Testis (tissue), 3 donors: ENCODE results near the gene INTS11. TPM values are rescaled to one million over a fixed set of nuclear protein-coding genes. Genes with fewer than 3 reads are reported as not detected.

Source experiments
- DNase-seq: peaks from one replicate; pipeline ENCODE4 v3.0.0-alpha.2; 2019
- H3K27ac ChIP-seq, 2 donors: fragments of 200-600 bp; sonication (generic); one replicate each; pipeline ENCODE4 v1.5.1; 2019
- H3K27me3 ChIP-seq: fragments of 200-600 bp; sonication (generic); one replicate; pipeline ENCODE4 v1.5.1; 2019
- H3K36me3 ChIP-seq: fragments of 200-600 bp; sonication (generic); one replicate; pipeline ENCODE4 v1.5.1; 2017; ENCODE audit warnings: low read depth; ENCODE audit errors: missing control alignments
- H3K4me1 ChIP-seq: fragments of 200-600 bp; sonication (generic); one replicate; pipeline ENCODE4 v1.5.1; 2019
- H3K4me3 ChIP-seq, 2 donors: fragments of 200-600 bp; sonication (generic); one replicate each; pipeline ENCODE4 v1.5.1; 2017 to 2019
- H3K9me3 ChIP-seq: fragments of 200-600 bp; sonication (generic); one replicate; pipeline ENCODE4 v1.5.1; 2017
- CTCF ChIP-seq, 3 experiments: fragments of 450-650 bp in 2 of 3; fragments of 200-600 bp in 1 of 3; sonication (generic) in 1 of 3; IDR thresholded peaks; one replicate each; pipeline ENCODE4 v1.5.1; 2016 to 2019; ENCODE audit warnings: antibody characterized with exemption in 3 of 3, mild to moderate bottlenecking in 2 of 3, moderate library complexity in 1 of 3
- POLR2A ChIP-seq: fragments of 450-650 bp; IDR thresholded peaks from one replicate; pipeline ENCODE4 v1.6.1; 2017; ENCODE audit warnings: antibody characterized with exemption, mild to moderate bottlenecking, moderate library complexity
- WGBS, 2 donors: methylation state at CpG; one replicate each; pipeline ENCODE4 v1.1.5; 2018; 5-methylcytosine and 5-hydroxymethylcytosine counted together
- intact Hi-C: fragments of 100-400 bp; cut with DNase I; formaldehyde crosslinking; loops from one replicate; pipeline ENCODE4 v1.15.1; 2023; ENCODE audit warnings: low total_unique reads
- polyA plus RNA-seq: library from polyadenylated mRNA; stranded (reverse); fragments of 350-450 nt; fragmentation: Illumina TruSeq; extraction: RNeasy Lipid Tissue Mini Kit (QIAGEN cat#74804); gene quantifications from one replicate; pipeline ENCODE4 v1.2.3, GENCODE V29; 2014; ENCODE audit warnings: low read depth, low replicate concordance; ENCODE audit not compliant: insufficient read depth
- total RNA-seq, 2 donors: library from RNA; depleted of rRNA; stranded (reverse); fragments of >200 nt; gene quantifications; one replicate each; pipeline ENCODE4 v1.2.3, GENCODE V29; 2016

Gene INTS11
- total and polyA plus RNA-seq, 3 donors from 2014 or later, result 213 to 232 (median 220) TPM

GRCh38 chr1:1305300-1306069, 19.0 kb downstream of the INTS11 start:
- Histone ChIP-seq H3K36me3 (no peaks in the 10 kb centered on the region), H3K27me3 (no peaks in the 10 kb centered on the region), H3K4me1 (peaks cover 40% of the 10 kb centered on the region), H3K27ac (peak overlapping the region; percentile 25 to 65), H3K4me3 (no peak overlapping the region), H3K9me3 (no peaks in the 10 kb centered on the region)
- intact Hi-C loops, result no loop called here
- 46 to 63% methylated on average over 16 to 25 of the region's 25 CpGs for WGBS, 2 donors
- DNase-seq, result peak; percentile 56
- no peak for TF ChIP-seq POLR2A
- TF ChIP-seq CTCF (IDR thresholded peaks at IDR 0.05), result no peak

GRCh38 chr1:1304331-1305299, 19.8 kb downstream of the INTS11 start:
- peak; percentile 86 for DNase-seq
- Histone ChIP-seq H3K27ac (peak overlapping the region; percentile 25 to 65), H3K27me3 (no peaks in the 10 kb centered on the region), H3K9me3 (no peaks in the 10 kb centered on the region), H3K4me1 (peaks cover 39% of the 10 kb centered on the region), H3K36me3 (no peaks in the 10 kb centered on the region), H3K4me3 (no peak overlapping the region)
- 49 to 64% methylated on average over 10 to 29 of the region's 29 CpGs for WGBS, 2 donors
- intact Hi-C loops, result no loop called here
- TF ChIP-seq POLR2A (no peak), CTCF (IDR thresholded peaks at IDR 0.05) (no peak)

GRCh38 chr1:1303736-1304135, 20.7 kb downstream of the INTS11 start:
- Histone ChIP-seq H3K4me3 (no peak overlapping the region), H3K27ac (no peak overlapping the region), H3K9me3 (no peaks in the 10 kb centered on the region), H3K27me3 (no peaks in the 10 kb centered on the region), H3K36me3 (no peaks in the 10 kb centered on the region), H3K4me1 (peaks cover 33% of the 10 kb centered on the region)
- TF ChIP-seq CTCF (IDR thresholded peaks at IDR 0.05) (no peak), POLR2A (no peak)
- intact Hi-C loops, result no loop called here
- DNase-seq, result no peak
- 83% methylated on average over 12 of the region's 13 CpGs; no CpG with 5 or more reads in 1 of the 2 donors for WGBS, 2 donors

- Histone ChIP-seq H3K36me3 (no peaks in the 10 kb centered on the region), H3K4me1 (peaks cover 33% of the 10 kb centered on the region), H3K9me3 (no peaks in the 10 kb centered on the region), H3K27ac (no peak overlapping the region), H3K4me3 (no peak overlapping the region), H3K27me3 (no peaks in the 10 kb centered on the region)
- TF ChIP-seq CTCF (IDR thresholded peaks at IDR 0.05) (no peak), POLR2A (no peak)
- intact Hi-C loops, result no loop called here
- WGBS, 2 donors, result 85 to 92% methylated on average over 2 to 30 of the region's 31 CpGs
- DNase-seq, result no peak
Measured at GRCh38 chr1:1302951-1303509, 21.4 kb downstream of the INTS11 start.
